Measurements from ENCODE around the gene PLIN4.

The PLIN4 gene

DNA sequence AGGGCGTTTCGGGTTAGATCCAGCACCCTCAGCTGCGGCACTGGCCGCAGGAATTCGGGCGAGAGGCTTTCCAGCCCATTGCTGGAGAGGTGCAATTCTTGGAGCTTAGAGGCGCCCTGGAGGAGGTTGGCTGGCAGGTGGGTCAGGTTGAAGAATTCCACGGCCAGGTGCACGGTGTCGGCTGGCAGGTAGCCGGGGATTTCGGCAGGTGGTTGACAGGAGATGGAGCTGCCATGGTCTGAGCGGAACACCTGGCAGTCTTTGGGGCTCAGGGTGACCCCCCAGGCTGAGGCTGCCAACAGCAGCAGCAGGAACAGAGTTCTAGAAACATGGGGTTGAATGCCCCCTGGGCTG is 20.3 kb upstream of the PLIN4 start:
- no peak overlapping the region for H3K27ac ChIP-seq
- TF ChIP-seq ZFX (IDR thresholded peaks at IDR 0.05; ENCODE audit: borderline replicate concordance), result no peak
- TF ChIP-seq, protein P1, sequence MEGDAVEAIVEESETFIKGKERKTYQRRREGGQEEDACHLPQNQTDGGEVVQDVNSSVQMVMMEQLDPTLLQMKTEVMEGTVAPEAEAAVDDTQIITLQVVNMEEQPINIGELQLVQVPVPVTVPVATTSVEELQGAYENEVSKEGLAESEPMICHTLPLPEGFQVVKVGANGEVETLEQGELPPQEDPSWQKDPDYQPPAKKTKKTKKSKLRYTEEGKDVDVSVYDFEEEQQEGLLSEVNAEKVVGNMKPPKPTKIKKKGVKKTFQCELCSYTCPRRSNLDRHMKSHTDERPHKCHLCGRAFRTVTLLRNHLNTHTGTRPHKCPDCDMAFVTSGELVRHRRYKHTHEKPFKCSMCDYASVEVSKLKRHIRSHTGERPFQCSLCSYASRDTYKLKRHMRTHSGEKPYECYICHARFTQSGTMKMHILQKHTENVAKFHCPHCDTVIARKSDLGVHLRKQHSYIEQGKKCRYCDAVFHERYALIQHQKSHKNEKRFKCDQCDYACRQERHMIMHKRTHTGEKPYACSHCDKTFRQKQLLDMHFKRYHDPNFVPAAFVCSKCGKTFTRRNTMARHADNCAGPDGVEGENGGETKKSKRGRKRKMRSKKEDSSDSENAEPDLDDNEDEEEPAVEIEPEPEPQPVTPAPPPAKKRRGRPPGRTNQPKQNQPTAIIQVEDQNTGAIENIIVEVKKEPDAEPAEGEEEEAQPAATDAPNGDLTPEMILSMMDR (IDR thresholded peaks at IDR 0.05), result no peak

DNA sequence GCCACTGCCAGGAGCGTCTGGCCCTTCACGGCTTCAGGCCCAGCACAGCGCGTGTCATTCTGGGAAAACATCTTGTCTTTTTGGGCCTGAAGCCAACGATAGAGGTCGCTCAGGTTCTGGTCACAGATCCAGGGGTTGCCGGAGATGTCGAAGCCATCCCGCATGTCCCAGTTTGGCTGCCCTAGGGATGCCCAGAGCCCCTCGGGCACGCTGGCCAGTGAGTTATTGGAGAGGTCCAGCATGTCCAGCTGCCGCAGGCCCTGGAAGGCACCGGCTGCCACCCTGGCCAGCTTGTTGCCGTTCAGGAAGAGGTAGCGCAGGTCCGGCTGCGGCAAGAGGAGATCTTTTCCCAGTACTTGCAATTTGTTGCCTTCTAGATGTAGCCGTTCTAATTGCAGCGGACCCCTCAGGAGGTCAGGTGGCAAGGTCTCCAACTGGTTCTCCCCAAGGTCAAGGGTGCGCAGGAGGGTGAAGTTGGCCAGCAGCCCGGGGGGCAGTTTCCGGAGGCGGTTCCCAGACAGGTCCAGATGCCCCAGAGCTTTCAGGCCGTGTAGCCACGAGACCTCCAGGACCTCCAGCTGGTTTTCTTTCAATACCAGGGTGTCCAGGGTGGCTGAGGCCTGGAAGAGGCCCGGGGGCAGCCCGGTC is 19.8 kb upstream of the PLIN4 start:
- TF ChIP-seq, protein P1 (IDR thresholded peaks at IDR 0.05), result no peak

DNA sequence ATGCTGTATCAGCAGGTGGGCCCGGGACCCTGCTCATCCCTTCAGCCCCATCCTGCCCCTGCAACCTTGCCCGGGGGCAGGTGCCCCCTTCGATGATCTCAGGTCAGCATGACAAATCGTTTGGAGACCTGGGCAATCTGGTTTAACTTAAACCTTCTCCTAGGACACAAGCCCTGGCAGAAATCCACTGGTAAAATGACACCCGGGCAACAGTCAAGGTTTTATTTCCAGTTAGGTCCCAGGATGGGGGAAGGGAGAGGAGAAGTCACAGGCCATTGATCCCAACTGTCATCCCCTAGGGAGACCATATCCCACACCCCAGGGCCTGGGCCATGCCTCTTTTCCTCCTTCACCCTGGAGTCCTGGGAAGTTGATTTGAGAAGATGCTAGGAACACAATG is 18.5 kb upstream of the PLIN4 start:
- peak overlapping the region; percentile 15; the same call in 1 of the 2 replicates for H3K27ac ChIP-seq
- no peak for TF ChIP-seq ZFX (IDR thresholded peaks at IDR 0.05; ENCODE audit: borderline replicate concordance)
- TF ChIP-seq, protein P1 (IDR thresholded peaks at IDR 0.05), result no peak

More for the DNA sequence above, 19.8 kb upstream of the PLIN4 start:
- no peak overlapping the region for H3K27ac ChIP-seq

DNA sequence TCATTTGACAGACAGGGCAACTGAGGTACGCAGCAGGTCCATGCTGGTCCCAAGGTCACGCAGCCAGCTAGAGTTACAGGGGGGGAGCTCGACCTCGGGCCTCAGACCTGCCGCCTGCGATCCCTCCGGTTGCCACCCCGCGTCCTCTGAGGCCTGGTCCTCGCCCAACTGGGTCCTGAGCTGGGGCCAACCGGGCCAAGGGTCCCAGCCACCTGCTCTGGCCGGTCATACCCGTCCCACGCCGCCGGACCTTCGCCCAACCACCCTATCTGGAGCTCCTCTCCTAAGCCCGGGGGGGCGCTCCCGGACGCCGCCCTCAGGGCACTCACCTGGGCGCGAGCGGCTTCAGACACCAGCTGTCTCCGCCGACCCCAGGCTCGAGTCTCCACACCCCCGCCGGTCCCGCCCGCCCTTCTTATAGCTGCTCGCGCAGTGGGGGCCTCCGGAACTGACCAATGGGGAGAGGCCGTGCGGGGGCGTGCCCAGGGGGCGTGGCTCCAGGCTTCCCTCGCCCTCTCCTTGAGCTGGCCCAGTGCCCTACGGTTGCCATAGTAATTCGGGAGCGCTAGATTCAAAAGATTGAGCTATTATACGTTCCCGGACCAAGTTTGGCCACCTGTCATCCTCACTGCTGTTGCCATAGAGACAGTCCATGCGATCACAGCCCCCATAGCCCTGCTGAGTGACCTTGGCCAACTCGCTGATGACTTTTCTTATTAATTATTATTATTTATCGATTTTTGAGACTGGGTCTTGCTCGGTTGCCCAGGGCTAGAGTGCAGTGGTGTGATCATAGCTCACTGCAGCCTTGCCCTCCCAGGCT is 16.8 kb upstream of the PLIN4 start, which contains the start of gene PLIN5:
PLIN5 (minus strand) TSS at position 389 of the 823 bp plus-strand sequence. CDS start 1,150 bp downstream, outside the sequence.
- H3K27ac ChIP-seq, result 0 out of 2 replicates have a peak within 1 kb of the TSS, but pooled peaks have one; percentile 15
- TF ChIP-seq, protein P1 (IDR thresholded peaks at IDR 0.05), result no peak; the same call in 1 of the 2 replicates
- no peak for TF ChIP-seq ZFX (IDR thresholded peaks at IDR 0.05; ENCODE audit: borderline replicate concordance)

DNA sequence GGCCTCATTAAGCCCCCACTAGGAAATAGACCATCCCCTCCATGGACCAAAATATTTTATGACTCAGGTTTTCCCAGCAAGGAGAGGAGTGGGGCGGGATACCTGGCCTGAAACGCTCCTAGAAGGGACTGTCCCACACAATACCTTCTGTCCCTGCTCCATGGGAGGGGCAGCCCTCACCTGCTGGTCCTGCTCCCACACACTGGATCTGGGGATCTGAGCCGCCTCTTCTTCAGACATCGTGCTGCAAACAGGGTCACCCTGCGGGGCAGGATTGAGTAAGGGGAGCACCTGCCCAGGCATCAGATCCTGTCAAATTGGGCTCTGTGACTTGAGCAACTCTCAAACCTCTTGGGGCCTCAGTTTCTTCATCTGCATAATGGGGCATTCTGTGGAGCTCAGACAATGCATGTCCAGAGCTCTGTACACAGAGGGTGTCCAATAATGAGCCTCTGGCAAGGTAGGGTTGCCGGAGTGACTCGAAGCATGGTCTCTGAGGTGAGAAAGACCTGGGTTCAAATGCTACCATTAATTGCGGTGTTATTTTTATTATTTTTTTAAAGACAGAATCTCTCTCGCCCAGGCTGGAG is 15.6 kb upstream of the PLIN4 start:
- TF ChIP-seq, protein P1 (IDR thresholded peaks at IDR 0.05), result no peak
- TF ChIP-seq ZFX (IDR thresholded peaks at IDR 0.05; ENCODE audit: borderline replicate concordance), result no peak
- H3K27ac ChIP-seq, result no peak overlapping the region

DNA sequence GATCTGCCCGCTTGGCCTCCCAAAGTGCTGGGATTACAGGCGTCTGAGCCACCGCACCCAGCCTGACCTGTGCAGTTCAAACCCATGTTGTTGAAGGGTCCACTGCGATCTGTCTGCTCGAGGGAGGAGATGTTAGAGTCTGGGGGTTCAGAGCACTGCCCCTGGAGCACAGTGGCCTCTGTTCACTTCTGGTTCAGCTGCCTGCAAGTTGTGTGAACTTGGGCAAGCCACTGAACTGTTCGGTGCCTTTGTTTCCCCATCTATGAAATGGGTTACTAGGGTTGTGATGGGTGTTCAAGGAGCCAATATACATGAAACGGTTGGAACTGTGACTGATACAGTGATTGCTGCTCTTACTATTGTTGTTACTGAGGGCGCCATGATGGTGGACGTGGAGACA is 15.0 kb upstream of the PLIN4 start:
- H3K27ac ChIP-seq, result no peak overlapping the region
- no peak for TF ChIP-seq ZFX (IDR thresholded peaks at IDR 0.05; ENCODE audit: borderline replicate concordance)
- TF ChIP-seq, protein P1 (IDR thresholded peaks at IDR 0.05), result no peak

Data from 22Rv1 (cell line).